ENCODE results near the gene GALNT5.
A peak's percentile ranks its signal among the peaks of the same experiment; 100 is the strongest.

Gene GALNT5

DNA sequence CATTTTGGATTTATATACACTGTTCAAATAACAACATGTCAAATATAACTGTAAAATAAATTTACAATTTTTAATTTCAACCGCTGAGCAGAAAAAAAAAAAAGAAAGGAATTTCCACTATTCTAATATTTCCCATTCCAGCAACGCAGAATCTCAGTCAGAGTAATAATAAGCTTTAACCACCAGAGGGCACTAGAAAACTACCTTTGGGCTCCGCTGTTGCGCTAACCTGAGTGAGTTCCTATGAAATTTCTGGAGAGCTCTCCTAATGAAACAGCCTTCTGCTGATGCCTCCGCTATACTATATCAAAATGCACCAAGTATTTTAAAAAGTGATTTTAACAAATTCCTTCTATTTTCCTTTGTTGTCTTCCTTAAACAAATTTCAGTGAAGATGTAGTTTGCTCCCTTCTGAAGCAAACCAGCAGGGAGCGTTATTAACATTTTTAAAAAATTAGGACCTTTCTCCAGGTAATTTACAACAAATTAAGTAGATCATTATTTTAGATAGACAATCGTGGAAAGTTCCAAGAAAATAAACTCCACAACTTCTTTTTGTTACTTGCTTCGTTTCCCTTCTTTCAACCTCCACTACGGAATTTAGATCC is 45.1 kb downstream of the GALNT5 start:
- Histone ChIP-seq H4K91ac (ENCODE audit: low read depth, low read length, poor library complexity) (no peak overlapping the region), H2BK120ac (ENCODE audit: low read depth, low read length) (no peak overlapping the region), H3K4ac (ENCODE audit: low read length) (no peak overlapping the region), H3K4me2 (ENCODE audit: insufficient read depth, low read length, poor library complexity, severe bottlenecking) (no peak overlapping the region), H3K27me3 (ENCODE audit: control insufficient read depth in 3 of 3, insufficient read depth in 3 of 3, low read depth in 1 of 3, low read length in 3 of 3) (peaks cover 0 to 6% (median 0%) of the 10 kb centered on the region in 3 experiments), H2AFZ (ENCODE audit: low read length) (no peak overlapping the region), H3K14ac (ENCODE audit: low read length) (no peak overlapping the region), H3K27ac (replicated peaks; ENCODE audit: low read length) (no peak overlapping the region), H3K18ac (ENCODE audit: low read length) (no peak overlapping the region), H3K4me1 (ENCODE audit: control insufficient read depth in 2 of 2, insufficient read depth in 1 of 2, low read depth in 1 of 2, low read length in 2 of 2) (peaks cover 0 to 5% of the 10 kb centered on the region in 2 donors), H2AK5ac (ENCODE audit: low read depth, low read length) (no peak overlapping the region), H2BK12ac (ENCODE audit: low read length) (no peak overlapping the region), H2BK15ac (ENCODE audit: low read length) (no peak overlapping the region), H3K79me1 (ENCODE audit: low read depth, low read length) (no peaks in the 10 kb centered on the region), H4K8ac (ENCODE audit: low read depth, low read length) (no peak overlapping the region), H3K36me3 (replicated peaks in 1 of 2; ENCODE audit: control insufficient read depth in 2 of 2, insufficient read depth in 2 of 2, low read length in 2 of 2) (no peaks in the 10 kb centered on the region), H3K23ac (ENCODE audit: low read depth, low read length, poor library complexity) (no peak overlapping the region), H3K9ac (ENCODE audit: low read depth, low read length, poor library complexity) (no peak overlapping the region), H3K4me3 (ENCODE audit: low read length in 2 of 2) (no peak overlapping the region), H2BK5ac (ENCODE audit: low read length) (no peak overlapping the region), H3K9me3 (replicated peaks in 1 of 2; ENCODE audit: control insufficient read depth in 2 of 2, insufficient read depth in 1 of 2, low read depth in 1 of 2, low read length in 2 of 2) (no peaks in the 10 kb centered on the region)
- no CpG with 5 or more reads among the region's 9 CpGs for WGBS, 2 donors (ENCODE audit: extremely low coverage in 2 of 2, insufficient read length in 2 of 2, insufficient replicate concordance in 1 of 2)
- DNase-seq (ENCODE audit: low spot score) = peak; percentile 41

DNA sequence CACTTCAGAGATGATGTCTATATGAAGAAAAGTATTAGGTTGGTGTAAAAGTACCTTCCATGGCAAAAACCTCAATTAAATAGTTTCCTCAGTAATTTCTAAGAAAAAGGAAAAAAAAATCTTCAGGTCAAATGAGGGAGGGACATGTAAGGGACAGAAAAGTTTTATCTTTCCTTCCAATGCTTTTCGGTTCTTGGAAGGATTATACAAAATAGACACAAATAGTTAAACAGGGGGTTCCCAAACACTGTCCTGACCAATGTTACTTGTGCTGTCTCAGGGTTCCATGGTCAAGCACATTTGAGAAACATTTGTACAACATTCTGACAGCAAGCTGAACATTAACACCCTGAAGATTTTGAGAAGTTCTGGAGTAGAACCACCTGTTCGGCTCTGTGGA is 46.1 kb downstream of the GALNT5 start:
- Histone ChIP-seq H3K4ac (ENCODE audit: low read length) (no peak overlapping the region), H2BK120ac (ENCODE audit: low read depth, low read length) (no peak overlapping the region), H3K14ac (ENCODE audit: low read length) (no peak overlapping the region), H4K91ac (ENCODE audit: low read depth, low read length, poor library complexity) (no peak overlapping the region), H3K27ac (replicated peaks; ENCODE audit: low read length) (no peak overlapping the region), H3K36me3 (replicated peaks in 1 of 2; ENCODE audit: control insufficient read depth in 2 of 2, insufficient read depth in 2 of 2, low read length in 2 of 2) (no peaks in the 10 kb centered on the region), H3K79me1 (ENCODE audit: low read depth, low read length) (no peaks in the 10 kb centered on the region), H3K18ac (ENCODE audit: low read length) (no peak overlapping the region), H3K4me2 (ENCODE audit: insufficient read depth, low read length, poor library complexity, severe bottlenecking) (no peak overlapping the region), H2AFZ (ENCODE audit: low read length) (no peak overlapping the region), H2BK15ac (ENCODE audit: low read length) (no peak overlapping the region), H3K9me3 (replicated peaks in 1 of 2; ENCODE audit: control insufficient read depth in 2 of 2, insufficient read depth in 1 of 2, low read depth in 1 of 2, low read length in 2 of 2) (no peaks in the 10 kb centered on the region), H2BK5ac (ENCODE audit: low read length) (no peak overlapping the region), H3K27me3 (ENCODE audit: control insufficient read depth in 3 of 3, insufficient read depth in 3 of 3, low read depth in 1 of 3, low read length in 3 of 3) (peaks cover 0 to 6% (median 0%) of the 10 kb centered on the region in 3 experiments), H2AK5ac (ENCODE audit: low read depth, low read length) (no peak overlapping the region), H4K8ac (ENCODE audit: low read depth, low read length) (no peak overlapping the region), H3K23ac (ENCODE audit: low read depth, low read length, poor library complexity) (no peak overlapping the region), H3K4me1 (ENCODE audit: control insufficient read depth in 2 of 2, insufficient read depth in 1 of 2, low read depth in 1 of 2, low read length in 2 of 2) (peaks cover 0 to 5% of the 10 kb centered on the region in 2 donors), H3K4me3 (ENCODE audit: low read length in 2 of 2) (no peak overlapping the region), H3K9ac (ENCODE audit: low read depth, low read length, poor library complexity) (no peak overlapping the region), H2BK12ac (ENCODE audit: low read length) (no peak overlapping the region)
- no CpG with 5 or more reads among the region's 2 CpGs for WGBS, 2 donors (ENCODE audit: extremely low coverage in 2 of 2, insufficient read length in 2 of 2, insufficient replicate concordance in 1 of 2)
- no peak for DNase-seq (ENCODE audit: low spot score)

GRCh38 chr2:157304811-157305722 is 47.6 kb downstream of the GALNT5 start:
- H3K4me2 ChIP-seq (ENCODE audit: insufficient read depth, low read length, poor library complexity, severe bottlenecking) = no peak overlapping the region
- H3K36me3 ChIP-seq (replicated peaks in 1 of 2; ENCODE audit: control insufficient read depth in 2 of 2, insufficient read depth in 2 of 2, low read length in 2 of 2) = no peaks in the 10 kb centered on the region
- H2BK12ac ChIP-seq (ENCODE audit: low read length) = no peak overlapping the region
- H2AK5ac ChIP-seq (ENCODE audit: low read depth, low read length) = no peak overlapping the region
- no peak overlapping the region for H2BK15ac ChIP-seq (ENCODE audit: low read length)
- no peak overlapping the region for H3K4me3 ChIP-seq (ENCODE audit: low read length in 2 of 2)
- no peak overlapping the region for H3K14ac ChIP-seq (ENCODE audit: low read length)
- no peaks in the 10 kb centered on the region for H3K79me1 ChIP-seq (ENCODE audit: low read depth, low read length)
- H3K18ac ChIP-seq (ENCODE audit: low read length) = no peak overlapping the region
- no peaks in the 10 kb centered on the region for H3K9me3 ChIP-seq (replicated peaks in 1 of 2; ENCODE audit: control insufficient read depth in 2 of 2, insufficient read depth in 1 of 2, low read depth in 1 of 2, low read length in 2 of 2)
- H4K91ac ChIP-seq (ENCODE audit: low read depth, low read length, poor library complexity) = no peak overlapping the region
- H3K23ac ChIP-seq (ENCODE audit: low read depth, low read length, poor library complexity) = no peak overlapping the region
- no peak overlapping the region for H2BK5ac ChIP-seq (ENCODE audit: low read length)
- peaks cover 0 to 8% (median 0%) of the 10 kb centered on the region in 3 experiments for H3K27me3 ChIP-seq (ENCODE audit: control insufficient read depth in 3 of 3, insufficient read depth in 3 of 3, low read depth in 1 of 3, low read length in 3 of 3)
- H4K8ac ChIP-seq (ENCODE audit: low read depth, low read length) = no peak overlapping the region
- no peak overlapping the region for H2AFZ ChIP-seq (ENCODE audit: low read length)
- no CpG with 5 or more reads among the region's 3 CpGs for WGBS, 2 donors (ENCODE audit: extremely low coverage in 2 of 2, insufficient read length in 2 of 2, insufficient replicate concordance in 1 of 2)
- H3K4me1 ChIP-seq (ENCODE audit: control insufficient read depth in 2 of 2, insufficient read depth in 1 of 2, low read depth in 1 of 2, low read length in 2 of 2) = peaks cover 0 to 5% of the 10 kb centered on the region in 2 donors
- no peak overlapping the region for H3K4ac ChIP-seq (ENCODE audit: low read length)
- no peak overlapping the region for H2BK120ac ChIP-seq (ENCODE audit: low read depth, low read length)
- DNase-seq (ENCODE audit: low spot score) = no peak
- H3K9ac ChIP-seq (ENCODE audit: low read depth, low read length, poor library complexity) = no peak overlapping the region
- no peak overlapping the region for H3K27ac ChIP-seq (replicated peaks; ENCODE audit: low read length)

GRCh38 chr2:157305723-157306110 is 48.2 kb downstream of the GALNT5 start:
- Histone ChIP-seq H2BK12ac (ENCODE audit: low read length) (no peak overlapping the region), H3K18ac (ENCODE audit: low read length) (no peak overlapping the region), H2BK120ac (ENCODE audit: low read depth, low read length) (no peak overlapping the region), H3K4me3 (ENCODE audit: low read length in 2 of 2) (no peak overlapping the region), H2BK15ac (ENCODE audit: low read length) (no peak overlapping the region), H3K27me3 (ENCODE audit: control insufficient read depth in 3 of 3, insufficient read depth in 3 of 3, low read depth in 1 of 3, low read length in 3 of 3) (peaks cover 0 to 8% (median 0%) of the 10 kb centered on the region in 3 experiments), H3K79me1 (ENCODE audit: low read depth, low read length) (no peaks in the 10 kb centered on the region), H3K27ac (replicated peaks; ENCODE audit: low read length) (no peak overlapping the region), H3K4me2 (ENCODE audit: insufficient read depth, low read length, poor library complexity, severe bottlenecking) (no peak overlapping the region), H3K9ac (ENCODE audit: low read depth, low read length, poor library complexity) (no peak overlapping the region), H3K14ac (ENCODE audit: low read length) (no peak overlapping the region), H2BK5ac (ENCODE audit: low read length) (no peak overlapping the region), H4K91ac (ENCODE audit: low read depth, low read length, poor library complexity) (no peak overlapping the region), H3K23ac (ENCODE audit: low read depth, low read length, poor library complexity) (no peak overlapping the region), H4K8ac (ENCODE audit: low read depth, low read length) (no peak overlapping the region), H2AFZ (ENCODE audit: low read length) (no peak overlapping the region), H3K4ac (ENCODE audit: low read length) (no peak overlapping the region), H3K36me3 (replicated peaks in 1 of 2; ENCODE audit: control insufficient read depth in 2 of 2, insufficient read depth in 2 of 2, low read length in 2 of 2) (no peaks in the 10 kb centered on the region), H2AK5ac (ENCODE audit: low read depth, low read length) (no peak overlapping the region), H3K4me1 (ENCODE audit: control insufficient read depth in 2 of 2, insufficient read depth in 1 of 2, low read depth in 1 of 2, low read length in 2 of 2) (peaks cover 0 to 5% of the 10 kb centered on the region in 2 donors), H3K9me3 (replicated peaks in 1 of 2; ENCODE audit: control insufficient read depth in 2 of 2, insufficient read depth in 1 of 2, low read depth in 1 of 2, low read length in 2 of 2) (no peaks in the 10 kb centered on the region)
- WGBS, 2 donors (ENCODE audit: extremely low coverage in 2 of 2, insufficient read length in 2 of 2, insufficient replicate concordance in 1 of 2) = no CpG with 5 or more reads among the region's 4 CpGs
- no peak for DNase-seq (ENCODE audit: low spot score)
